AG04449 (cell line): ENCODE data around the gene CERT1.
"Not testable (repeated sequence)": the region's sequence is repeated elsewhere in the genome, so short reads cannot be mapped to it uniquely, and the experiment has no call there.

Source experiments
- CTCF ChIA-PET: fragments of 350-600 bp; formaldehyde crosslinking; extraction: SDS; loops from one replicate; lab custom pipeline; 2021; ENCODE audit warnings: antibody characterized with exemption; lab: Yijun Ruan, JAX
- POLR2A ChIA-PET: fragments of 400-600, 350-600 bp; formaldehyde crosslinking; extraction: SDS; loops from one replicate; lab custom pipeline; 2020; ENCODE audit warnings: antibody characterized with exemption, inconsistent platforms; lab: Yijun Ruan, JAX
- DNase-seq: peaks from one replicate; pipeline ENCODE4 v3.0.0-alpha.2; 2010; ENCODE audit warnings: low read depth, low spot score
- H3K4me3 ChIP-seq: 2 replicates; pipeline ENCODE4 v1.5.1; 2011; ENCODE audit warnings: low read depth, mild to moderate bottlenecking, control low read depth, low read length
- TF ChIP-seq, protein P1 (sequence below): IDR thresholded peaks from one replicate; pipeline ENCODE4 v1.5.1; 2011; ENCODE audit warnings: mild to moderate bottlenecking, moderate library complexity, low read length, control low read depth, inconsistent platforms; ENCODE audit not compliant: insufficient read depth; ENCODE audit errors: missing control alignments

CERT1 gene

GRCh38 chr5:75536694-75537360, 25.4 kb upstream of the CERT1 start:
- TF ChIP-seq, protein P1, sequence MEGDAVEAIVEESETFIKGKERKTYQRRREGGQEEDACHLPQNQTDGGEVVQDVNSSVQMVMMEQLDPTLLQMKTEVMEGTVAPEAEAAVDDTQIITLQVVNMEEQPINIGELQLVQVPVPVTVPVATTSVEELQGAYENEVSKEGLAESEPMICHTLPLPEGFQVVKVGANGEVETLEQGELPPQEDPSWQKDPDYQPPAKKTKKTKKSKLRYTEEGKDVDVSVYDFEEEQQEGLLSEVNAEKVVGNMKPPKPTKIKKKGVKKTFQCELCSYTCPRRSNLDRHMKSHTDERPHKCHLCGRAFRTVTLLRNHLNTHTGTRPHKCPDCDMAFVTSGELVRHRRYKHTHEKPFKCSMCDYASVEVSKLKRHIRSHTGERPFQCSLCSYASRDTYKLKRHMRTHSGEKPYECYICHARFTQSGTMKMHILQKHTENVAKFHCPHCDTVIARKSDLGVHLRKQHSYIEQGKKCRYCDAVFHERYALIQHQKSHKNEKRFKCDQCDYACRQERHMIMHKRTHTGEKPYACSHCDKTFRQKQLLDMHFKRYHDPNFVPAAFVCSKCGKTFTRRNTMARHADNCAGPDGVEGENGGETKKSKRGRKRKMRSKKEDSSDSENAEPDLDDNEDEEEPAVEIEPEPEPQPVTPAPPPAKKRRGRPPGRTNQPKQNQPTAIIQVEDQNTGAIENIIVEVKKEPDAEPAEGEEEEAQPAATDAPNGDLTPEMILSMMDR, result no peak
- H3K4me3 ChIP-seq, result no peak overlapping the region
- POLR2A ChIA-PET, result no interaction called here
- DNase-seq, result no peak
- CTCF ChIA-PET, result no interaction called here

GRCh38 chr5:75536147-75536546, 24.7 kb upstream of the CERT1 start:
- ChIA-PET POLR2A (no interaction called here), CTCF (no interaction called here)
- DNase-seq, result no peak
- TF ChIP-seq, protein P1, result no peak
- H3K4me3 ChIP-seq, result no peak overlapping the region

GRCh38 chr5:75534734-75535133, 23.3 kb upstream of the CERT1 start:
- TF ChIP-seq, protein P1, result no peak

DNA sequence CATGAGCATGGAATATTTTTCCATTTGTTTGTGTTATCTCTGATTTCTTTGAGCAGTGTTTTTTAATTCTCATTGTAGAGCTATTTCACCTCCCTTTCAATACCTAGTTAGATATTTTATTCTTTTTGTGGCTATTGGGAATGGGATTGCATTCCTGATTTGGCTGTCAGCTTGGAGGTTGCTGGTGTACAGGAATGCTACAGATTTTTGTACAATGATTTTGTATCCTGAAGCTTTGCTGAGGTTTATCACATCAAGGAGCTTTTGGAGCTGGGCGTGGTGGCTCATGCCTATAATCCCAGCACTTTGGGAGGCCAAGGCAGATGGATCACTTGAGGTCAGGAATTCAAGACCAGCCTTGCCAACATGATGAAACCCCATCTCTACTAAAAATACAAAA, 22.3 kb upstream of the CERT1 start:
- H3K4me3 ChIP-seq, DNase-seq, CTCF ChIA-PET: not testable (repeated sequence)
- POLR2A ChIA-PET, result interaction anchor here (0.7 kb wide), 2 partner anchors 54 to 848 kb away, joined by 4 read pairs; no protein-coding TSS in a partner anchor

More at GRCh38 chr5:75534734-75535133, 23.3 kb upstream of the CERT1 start:
- no peak overlapping the region for H3K4me3 ChIP-seq
- DNase-seq, result no peak
- ChIA-PET CTCF (no interaction called here), POLR2A (no interaction called here)

DNA sequence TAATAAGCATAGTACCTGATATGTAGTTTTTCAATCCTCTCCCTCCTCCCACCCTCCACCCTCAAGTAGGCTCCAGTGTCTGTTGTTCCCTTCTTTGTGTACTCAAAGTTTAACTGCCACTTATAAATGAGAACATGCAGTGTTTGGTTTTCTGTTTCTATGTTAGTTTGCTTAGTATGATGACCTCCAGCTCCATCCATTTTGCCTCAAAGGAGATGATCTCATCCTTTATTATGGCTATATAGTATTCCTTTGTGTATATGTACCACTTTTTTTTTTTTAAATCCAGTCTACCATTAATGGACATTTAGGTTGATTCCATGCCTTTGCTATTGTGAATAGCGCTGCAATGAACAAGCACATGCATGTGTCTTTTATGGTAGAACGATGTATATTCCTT, 20.8 kb upstream of the CERT1 start:
- no peak for DNase-seq
- POLR2A ChIA-PET, result interaction anchor here (0.6 kb wide), 1 partner anchor 16 kb away, joined by 3 read pairs; no protein-coding TSS in a partner anchor
- CTCF ChIA-PET, result interaction anchor here (0.8 kb wide), 1 partner anchor 149 kb away, joined by 4 read pairs; no protein-coding TSS in a partner anchor
- TF ChIP-seq, protein P1, result no peak
- H3K4me3 ChIP-seq, result no peak overlapping the region

- DNase-seq, result no peak
- ChIA-PET CTCF (no interaction called here), POLR2A (no interaction called here)
- TF ChIP-seq, protein P1, result no peak
- no peak overlapping the region for H3K4me3 ChIP-seq
Measured at GRCh38 chr5:75529185-75529584, 17.8 kb upstream of the CERT1 start.

GRCh38 chr5:75526070-75526469, 14.6 kb upstream of the CERT1 start:
- no peak for DNase-seq
- TF ChIP-seq, protein P1, result no peak
- ChIA-PET POLR2A (no interaction called here), CTCF (no interaction called here)
- H3K4me3 ChIP-seq, result no peak overlapping the region
